PFSK-1 (cell line): ENCODE results near the gene IL20RA.

ENCODE experiments used
- FOXP2 ChIP-seq: optimal IDR thresholded peaks from 2 replicates; pipeline ENCODE3; 2011; ENCODE audit warnings: borderline replicate concordance, control low read depth, inconsistent platforms; ENCODE audit not compliant: insufficient read depth; ENCODE audit errors: extremely low read length, extremely low read depth
- POLR2AphosphoS5 ChIP-seq: IDR thresholded peaks from 2 replicates; pipeline ENCODE4 v1.6.1; 2012; ENCODE audit warnings: low read depth, mild to moderate bottlenecking, control low read depth, low read length, moderate library complexity
- SIN3A ChIP-seq: IDR thresholded peaks from 2 replicates; pipeline ENCODE4 v1.6.1; 2012; ENCODE audit warnings: mild to moderate bottlenecking, low read length, moderate library complexity, borderline replicate concordance; ENCODE audit not compliant: insufficient read depth
- TAF1 ChIP-seq: IDR thresholded peaks from 2 replicates; pipeline ENCODE4 v1.6.1; 2012; ENCODE audit warnings: low read length, control low read depth, borderline replicate concordance; ENCODE audit not compliant: insufficient read depth
- TF ChIP-seq, protein P1 (sequence below), 2 experiments: IDR thresholded peaks; 2 replicates each; pipeline versions ENCODE4 v1.6.1 to v1.8.0; 2011 to 2012; ENCODE audit warnings: low read depth in 2 of 2, low read length in 2 of 2, control low read depth in 1 of 2, inconsistent platforms in 1 of 2, mild to moderate bottlenecking in 1 of 2, moderate library complexity in 1 of 2; ENCODE audit not compliant: insufficient read depth in 1 of 2

IL20RA gene

DNA sequence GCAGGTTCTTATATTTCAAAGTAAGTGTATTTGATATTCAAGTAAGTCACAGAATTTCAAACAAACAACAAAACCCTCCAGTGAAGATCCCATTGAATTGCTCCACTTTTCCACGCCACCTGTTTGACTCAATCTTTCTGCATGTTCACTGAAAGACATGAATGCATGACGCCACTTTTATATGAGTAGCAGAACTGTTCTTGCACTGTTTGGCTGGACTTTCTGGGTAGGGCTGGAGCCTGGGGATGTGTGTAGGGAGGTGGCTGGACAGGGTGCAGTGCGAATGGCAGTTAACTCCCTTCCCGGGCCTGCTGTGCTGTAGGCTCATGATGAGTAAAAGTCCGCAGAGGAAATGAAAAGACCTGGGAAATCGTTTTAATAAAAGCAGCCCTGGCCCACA lies 39.7 kb downstream of the IL20RA start:
- no peak for TF ChIP-seq POLR2AphosphoS5

DNA sequence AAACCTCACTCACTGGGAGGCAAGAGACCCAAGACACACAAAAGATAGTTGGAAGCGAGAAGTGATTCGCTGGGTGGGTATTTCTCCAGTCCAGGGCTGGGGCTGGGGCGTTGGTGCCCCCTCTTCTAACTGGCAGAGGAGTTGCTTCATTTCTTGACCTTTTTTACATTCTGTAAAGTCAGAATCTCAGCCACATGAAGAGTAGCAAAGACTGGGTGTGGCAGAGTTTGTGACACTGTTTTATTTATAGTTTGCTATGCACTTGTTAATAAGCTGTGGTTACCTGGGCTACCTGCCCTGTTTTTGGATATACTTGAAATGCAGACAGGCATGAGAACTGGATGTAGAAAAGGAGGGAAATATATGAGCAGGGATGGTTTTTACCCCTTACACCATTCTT lies 42.3 kb downstream of the IL20RA start:
- no peak for TF ChIP-seq POLR2AphosphoS5
- no peak for TF ChIP-seq TAF1
- no peak for TF ChIP-seq FOXP2
- TF ChIP-seq SIN3A, result no peak
- TF ChIP-seq, protein P1, sequence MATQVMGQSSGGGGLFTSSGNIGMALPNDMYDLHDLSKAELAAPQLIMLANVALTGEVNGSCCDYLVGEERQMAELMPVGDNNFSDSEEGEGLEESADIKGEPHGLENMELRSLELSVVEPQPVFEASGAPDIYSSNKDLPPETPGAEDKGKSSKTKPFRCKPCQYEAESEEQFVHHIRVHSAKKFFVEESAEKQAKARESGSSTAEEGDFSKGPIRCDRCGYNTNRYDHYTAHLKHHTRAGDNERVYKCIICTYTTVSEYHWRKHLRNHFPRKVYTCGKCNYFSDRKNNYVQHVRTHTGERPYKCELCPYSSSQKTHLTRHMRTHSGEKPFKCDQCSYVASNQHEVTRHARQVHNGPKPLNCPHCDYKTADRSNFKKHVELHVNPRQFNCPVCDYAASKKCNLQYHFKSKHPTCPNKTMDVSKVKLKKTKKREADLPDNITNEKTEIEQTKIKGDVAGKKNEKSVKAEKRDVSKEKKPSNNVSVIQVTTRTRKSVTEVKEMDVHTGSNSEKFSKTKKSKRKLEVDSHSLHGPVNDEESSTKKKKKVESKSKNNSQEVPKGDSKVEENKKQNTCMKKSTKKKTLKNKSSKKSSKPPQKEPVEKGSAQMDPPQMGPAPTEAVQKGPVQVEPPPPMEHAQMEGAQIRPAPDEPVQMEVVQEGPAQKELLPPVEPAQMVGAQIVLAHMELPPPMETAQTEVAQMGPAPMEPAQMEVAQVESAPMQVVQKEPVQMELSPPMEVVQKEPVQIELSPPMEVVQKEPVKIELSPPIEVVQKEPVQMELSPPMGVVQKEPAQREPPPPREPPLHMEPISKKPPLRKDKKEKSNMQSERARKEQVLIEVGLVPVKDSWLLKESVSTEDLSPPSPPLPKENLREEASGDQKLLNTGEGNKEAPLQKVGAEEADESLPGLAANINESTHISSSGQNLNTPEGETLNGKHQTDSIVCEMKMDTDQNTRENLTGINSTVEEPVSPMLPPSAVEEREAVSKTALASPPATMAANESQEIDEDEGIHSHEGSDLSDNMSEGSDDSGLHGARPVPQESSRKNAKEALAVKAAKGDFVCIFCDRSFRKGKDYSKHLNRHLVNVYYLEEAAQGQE (IDR thresholded peaks at IDR 0.05; ENCODE audit: insufficient read depth in 1 of 2, low read depth in 2 of 2, low read length in 2 of 2), result no peak

DNA sequence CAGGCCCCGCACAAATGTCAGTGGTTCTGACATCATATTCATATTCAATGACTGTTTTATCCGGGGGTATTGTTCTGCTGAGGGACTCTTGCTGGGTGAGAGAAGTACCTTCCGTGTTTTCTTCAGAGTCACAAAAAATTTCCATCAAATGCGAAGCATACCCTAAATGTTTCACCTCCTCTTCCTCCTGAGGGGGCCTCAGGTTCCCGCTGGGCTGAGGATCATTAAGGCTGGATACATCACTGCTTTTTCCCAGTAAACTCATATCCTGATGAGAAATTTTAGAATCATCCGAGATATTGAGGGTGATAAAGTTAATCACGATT lies 42.8 kb downstream of the IL20RA start:
- TF ChIP-seq POLR2AphosphoS5 (no peak), SIN3A (no peak), TAF1 (no peak), FOXP2 (no peak)
- TF ChIP-seq, protein P1 (IDR thresholded peaks at IDR 0.05; ENCODE audit: insufficient read depth in 1 of 2, low read depth in 2 of 2, low read length in 2 of 2), result no peak

DNA sequence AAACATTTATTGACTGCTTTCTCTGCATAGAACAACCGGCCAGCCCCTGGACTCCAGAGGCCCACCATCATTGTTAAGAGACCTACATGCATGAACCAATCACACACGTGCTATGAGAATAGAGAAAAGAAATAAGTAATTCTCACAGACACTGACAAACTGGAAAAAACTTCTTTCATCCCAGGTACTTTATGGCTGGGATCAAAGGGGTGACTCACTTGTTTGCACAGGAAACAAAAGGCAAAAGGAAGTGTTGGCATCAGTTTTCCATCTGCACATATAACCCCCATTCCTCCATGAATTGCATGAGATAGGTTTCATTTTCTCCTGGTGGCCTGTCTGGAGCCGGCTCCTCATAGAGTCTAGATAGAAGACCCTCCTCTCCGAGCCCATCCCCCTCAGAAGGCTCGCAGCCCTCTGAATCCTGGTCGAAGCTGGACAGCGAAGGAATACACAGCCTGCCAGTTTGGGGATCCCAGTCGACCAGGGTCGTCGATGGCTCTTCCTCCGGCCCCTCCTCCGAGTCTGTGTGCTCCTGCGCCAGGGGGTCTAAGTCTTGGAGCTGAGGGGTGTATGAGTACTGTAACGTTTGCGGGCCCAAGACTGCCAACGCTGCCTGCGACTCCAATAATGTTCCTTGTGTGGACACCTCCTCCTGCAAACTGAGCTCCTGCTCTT lies 43.3 kb downstream of the IL20RA start:
- TF ChIP-seq SIN3A (no peak), POLR2AphosphoS5 (no peak), FOXP2 (no peak), TAF1 (no peak)
- TF ChIP-seq, protein P1 (IDR thresholded peaks at IDR 0.05; ENCODE audit: insufficient read depth in 1 of 2, low read depth in 2 of 2, low read length in 2 of 2), result no peak

DNA sequence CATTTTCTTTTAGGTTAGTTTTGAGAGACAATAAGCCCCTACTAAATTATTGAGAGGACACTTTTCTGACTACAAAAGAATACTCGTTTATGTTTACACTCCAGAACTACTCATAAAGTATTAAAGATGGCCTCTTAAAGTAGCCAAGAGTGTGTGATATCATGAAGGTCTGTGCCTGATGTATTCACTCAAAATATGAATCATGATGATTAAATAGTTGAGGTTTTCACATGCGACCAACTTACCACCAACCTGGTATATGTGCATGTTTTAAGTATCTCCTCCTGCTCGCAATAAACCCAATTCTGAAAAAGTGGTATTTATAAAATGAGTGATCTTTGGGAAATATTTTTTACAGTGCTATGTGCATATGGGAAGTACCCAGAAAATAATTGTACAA lies 43.9 kb downstream of the IL20RA start:
- TF ChIP-seq SIN3A (no peak), POLR2AphosphoS5 (no peak), FOXP2 (no peak), TAF1 (no peak)
- TF ChIP-seq, protein P1 (IDR thresholded peaks at IDR 0.05; ENCODE audit: insufficient read depth in 1 of 2, low read depth in 2 of 2, low read length in 2 of 2), result no peak
